Mesothelial cell of epicardium (in vitro differentiated cells): ENCODE results near the gene EPRS1. TPM values are rescaled to one million over a fixed set of nuclear protein-coding genes. Genes with fewer than 3 reads are reported as not detected.

Experiments
- DNase-seq, 2 experiments: peaks; one replicate each; pipeline ENCODE4 v3.0.0; 2021; ENCODE audit warnings: low spot score in 2 of 2; ENCODE audit not compliant: unreplicated experiment in 2 of 2
- H3K27ac Mint-ChIP-seq: 2 replicates; pipeline ENCODE4 v1.8.0; 2021; ENCODE audit warnings: mixed read lengths
- H3K27me3 Mint-ChIP-seq: 2 replicates; pipeline ENCODE4 v1.8.0; 2021; ENCODE audit warnings: low read depth, mixed read lengths
- H3K36me3 Mint-ChIP-seq: 2 replicates; pipeline ENCODE4 v1.8.0; 2021; ENCODE audit warnings: mixed read lengths
- H3K4me1 Mint-ChIP-seq: 2 replicates; pipeline ENCODE4 v1.8.0; 2021; ENCODE audit warnings: mixed read lengths
- H3K4me3 Mint-ChIP-seq: 2 replicates; pipeline ENCODE4 v1.8.0; 2021; ENCODE audit warnings: mild to moderate bottlenecking, moderate library complexity, mixed read lengths
- H3K9me3 Mint-ChIP-seq: 2 replicates; pipeline ENCODE4 v1.8.0; 2021; ENCODE audit warnings: mixed read lengths
- CTCF ChIP-seq: fragments of 200-600 bp; sonication (generic); IDR thresholded peaks from one replicate; pipeline ENCODE4 v1.5.0; 2021; ENCODE audit warnings: antibody characterized with exemption; ENCODE audit not compliant: unreplicated experiment
- total RNA-seq: library from RNA; stranded (reverse); gene quantifications from 3 replicates; pipeline ENCODE4 v1.2.1, GENCODE V29; 2021

Gene EPRS1
- total RNA-seq, 1 donor from 2014 or later: 80.7 TPM

- Mint-ChIP-seq H3K4me3 (no peak overlapping the region), H3K27me3 (no peaks in the 10 kb centered on the region), H3K4me1 (no peaks in the 10 kb centered on the region), H3K9me3 (no peaks in the 10 kb centered on the region), H3K27ac (no peak overlapping the region), H3K36me3 (peaks cover 25% of the 10 kb centered on the region)
- DNase-seq: no peak
- TF ChIP-seq CTCF: no peak
Measured at GRCh38 chr1:220007438-220007837, 38.9 kb downstream of the EPRS1 start.

GRCh38 chr1:220005489-220005888 is 40.8 kb downstream of the EPRS1 start:
- Mint-ChIP-seq H3K4me3 (no peak overlapping the region), H3K36me3 (peaks cover 25% of the 10 kb centered on the region), H3K27ac (no peak overlapping the region), H3K27me3 (no peaks in the 10 kb centered on the region), H3K9me3 (no peaks in the 10 kb centered on the region), H3K4me1 (no peaks in the 10 kb centered on the region)
- no peak for DNase-seq
- no peak for TF ChIP-seq CTCF

DNA sequence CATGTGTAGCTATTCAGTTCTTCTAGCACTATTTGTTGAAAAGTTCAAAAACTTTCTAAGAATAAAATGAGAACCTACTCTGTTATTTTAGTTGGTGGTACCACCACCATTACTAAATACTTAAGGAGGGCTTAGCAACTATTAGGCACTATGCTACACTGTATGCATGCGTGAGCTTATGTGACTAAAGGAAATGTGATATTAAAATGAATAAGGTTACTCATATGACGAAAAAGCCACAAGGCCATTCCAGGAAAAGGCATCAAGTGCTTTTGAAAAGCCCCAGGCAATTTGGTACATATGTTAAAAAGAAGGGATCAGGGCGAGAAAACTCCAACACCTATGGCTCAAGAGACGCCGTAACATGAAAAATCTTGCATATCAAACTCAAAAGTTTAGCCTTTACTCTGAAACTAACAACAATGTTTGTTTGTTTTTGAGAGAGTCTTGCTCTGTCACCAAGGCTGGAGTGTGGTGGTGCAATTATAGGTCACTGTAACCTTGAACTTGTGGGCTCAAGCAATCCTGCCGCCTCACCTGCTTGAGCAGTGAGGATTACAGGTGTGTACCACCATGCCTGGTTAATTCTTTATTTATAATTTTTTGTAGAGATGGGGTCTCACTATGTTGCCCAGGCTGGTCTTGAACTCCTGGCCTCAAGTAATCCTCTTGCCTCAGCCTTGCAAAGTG is 42.5 kb downstream of the EPRS1 start:
- TF ChIP-seq CTCF: no peak
- H3K36me3 Mint-ChIP-seq: peaks cover 22% of the 10 kb centered on the region
- H3K9me3 Mint-ChIP-seq: no peaks in the 10 kb centered on the region
- H3K4me1 Mint-ChIP-seq: no peaks in the 10 kb centered on the region
- DNase-seq: no peak
- no peaks in the 10 kb centered on the region for H3K27me3 Mint-ChIP-seq
- H3K4me3 Mint-ChIP-seq: no peak overlapping the region
- H3K27ac Mint-ChIP-seq: no peak overlapping the region

DNA sequence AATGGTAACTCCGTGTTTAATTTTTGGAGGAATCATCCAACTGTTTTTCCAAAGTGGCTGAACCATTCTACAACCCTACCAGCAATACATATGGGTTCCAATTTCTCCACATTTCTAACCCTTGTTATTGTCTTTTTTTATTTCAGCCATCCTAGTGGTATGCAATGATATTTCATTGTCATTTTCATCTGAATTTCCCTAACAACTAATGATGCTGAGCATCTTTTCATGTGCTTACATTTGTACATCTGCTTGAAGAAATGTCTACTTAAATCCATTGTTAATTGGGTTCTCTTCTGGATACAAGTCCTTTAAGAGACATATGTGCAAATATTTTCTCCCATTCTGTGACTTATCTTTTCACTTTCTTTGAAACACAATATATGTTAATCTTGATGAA is 43.3 kb downstream of the EPRS1 start:
- no peak for TF ChIP-seq CTCF
- no peak for DNase-seq
- Mint-ChIP-seq H3K4me1 (no peaks in the 10 kb centered on the region), H3K27me3 (no peaks in the 10 kb centered on the region), H3K4me3 (no peak overlapping the region), H3K36me3 (peaks cover 21% of the 10 kb centered on the region), H3K27ac (no peak overlapping the region), H3K9me3 (no peaks in the 10 kb centered on the region)

GRCh38 chr1:220001095-220001501 is 45.2 kb downstream of the EPRS1 start:
- Mint-ChIP-seq H3K4me1 (no peaks in the 10 kb centered on the region), H3K4me3 (no peak overlapping the region), H3K27me3 (no peaks in the 10 kb centered on the region), H3K9me3 (no peaks in the 10 kb centered on the region), H3K27ac (no peak overlapping the region), H3K36me3 (peaks cover 24% of the 10 kb centered on the region)
- TF ChIP-seq CTCF: no peak
- no peak for DNase-seq
